Progenitor cell of endocrine pancreas (in vitro differentiated cells): Measurements from ENCODE around the gene MARCHF11. TPM values are rescaled to one million over a fixed set of nuclear protein-coding genes. Genes with fewer than 3 reads are reported as not detected.

Experiments used
- DNase-seq: peaks from one replicate; pipeline ENCODE4 v3.0.0; 2021; ENCODE audit warnings: low spot score; ENCODE audit not compliant: unreplicated experiment
- H3K27ac Mint-ChIP-seq: 2 replicates; pipeline ENCODE4 v1.8.0; 2021; ENCODE audit warnings: mild to moderate bottlenecking, moderate library complexity, mixed read lengths
- H3K27me3 Mint-ChIP-seq: 2 replicates; pipeline ENCODE4 v1.8.0; 2021; ENCODE audit warnings: mixed read lengths
- H3K36me3 Mint-ChIP-seq: 2 replicates; pipeline ENCODE4 v1.8.0; 2022; ENCODE audit warnings: mixed read lengths; ENCODE audit not compliant: insufficient read depth
- H3K4me1 Mint-ChIP-seq: 2 replicates; pipeline ENCODE4 v1.8.0; 2021; ENCODE audit warnings: low read depth, mixed read lengths
- H3K4me3 Mint-ChIP-seq: 2 replicates; pipeline ENCODE4 v1.8.0; 2021; ENCODE audit warnings: low read depth, mild to moderate bottlenecking, moderate library complexity, mixed read lengths
- H3K9me3 Mint-ChIP-seq: 2 replicates; pipeline ENCODE4 v1.8.0; 2021; ENCODE audit warnings: low read depth, mixed read lengths
- total RNA-seq: library from RNA; stranded (reverse); gene quantifications from 2 replicates; pipeline ENCODE4 v1.2.1, GENCODE V29; 2021
- TF ChIP-seq, protein P1 (sequence below): fragments of 200-600 bp; sonication (generic); IDR thresholded peaks from one replicate; pipeline ENCODE4 v1.5.0; 2021; ENCODE audit warnings: antibody characterized with exemption, mild to moderate bottlenecking; ENCODE audit not compliant: unreplicated experiment

MARCHF11 gene
- total RNA-seq, 1 donor from 2014 or later = not detected

DNA sequence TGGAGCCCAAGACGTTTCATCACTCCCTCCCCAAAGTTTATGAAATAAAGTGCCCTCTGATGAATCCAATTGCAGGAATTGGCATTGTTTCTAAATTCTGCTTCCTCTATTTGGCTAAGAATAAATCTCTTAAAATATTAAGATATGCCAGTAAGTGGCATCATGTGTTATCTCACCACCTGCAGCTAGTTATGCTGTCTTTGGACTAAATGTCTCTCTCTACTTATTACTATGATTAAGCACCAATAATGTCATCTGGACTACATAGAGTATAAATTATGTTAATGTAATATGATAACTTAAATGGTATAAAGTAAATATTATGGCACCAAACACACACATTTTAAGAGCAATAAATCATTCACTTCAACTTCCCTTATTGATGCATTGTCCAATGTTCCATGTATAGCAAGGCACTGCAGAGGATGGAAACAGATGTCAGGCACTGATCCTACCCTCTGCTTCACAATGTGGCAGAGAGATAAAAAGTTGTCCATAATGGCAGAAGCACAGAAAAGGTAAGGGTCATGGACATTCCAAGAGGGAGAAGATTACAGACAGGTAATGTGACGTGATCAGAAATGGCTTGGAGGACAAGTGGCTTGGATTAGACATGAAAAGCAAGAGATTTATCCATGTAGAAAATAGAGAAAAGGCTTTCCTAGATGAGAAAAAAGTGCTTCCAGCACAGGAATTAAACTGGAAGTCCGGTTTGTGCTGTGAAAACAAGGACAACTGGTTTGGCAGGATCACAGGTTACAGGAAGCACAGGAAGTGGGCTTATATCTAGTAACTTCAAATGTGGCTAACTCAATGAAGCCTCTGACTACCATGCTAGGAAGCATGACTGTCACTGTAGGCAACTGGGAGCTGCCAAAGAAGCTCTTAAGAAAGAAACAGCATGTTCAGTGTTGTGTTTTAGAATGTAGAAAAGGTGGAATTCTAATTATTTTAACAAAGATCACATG lies 26.7 kb downstream of the MARCHF11 start:
- peaks cover 3% of the 10 kb centered on the region for H3K4me1 Mint-ChIP-seq
- peaks cover 12% of the 10 kb centered on the region for H3K9me3 Mint-ChIP-seq
- no peaks in the 10 kb centered on the region for H3K27me3 Mint-ChIP-seq
- H3K4me3 Mint-ChIP-seq = no peak overlapping the region
- DNase-seq = no peak
- TF ChIP-seq, protein P1, sequence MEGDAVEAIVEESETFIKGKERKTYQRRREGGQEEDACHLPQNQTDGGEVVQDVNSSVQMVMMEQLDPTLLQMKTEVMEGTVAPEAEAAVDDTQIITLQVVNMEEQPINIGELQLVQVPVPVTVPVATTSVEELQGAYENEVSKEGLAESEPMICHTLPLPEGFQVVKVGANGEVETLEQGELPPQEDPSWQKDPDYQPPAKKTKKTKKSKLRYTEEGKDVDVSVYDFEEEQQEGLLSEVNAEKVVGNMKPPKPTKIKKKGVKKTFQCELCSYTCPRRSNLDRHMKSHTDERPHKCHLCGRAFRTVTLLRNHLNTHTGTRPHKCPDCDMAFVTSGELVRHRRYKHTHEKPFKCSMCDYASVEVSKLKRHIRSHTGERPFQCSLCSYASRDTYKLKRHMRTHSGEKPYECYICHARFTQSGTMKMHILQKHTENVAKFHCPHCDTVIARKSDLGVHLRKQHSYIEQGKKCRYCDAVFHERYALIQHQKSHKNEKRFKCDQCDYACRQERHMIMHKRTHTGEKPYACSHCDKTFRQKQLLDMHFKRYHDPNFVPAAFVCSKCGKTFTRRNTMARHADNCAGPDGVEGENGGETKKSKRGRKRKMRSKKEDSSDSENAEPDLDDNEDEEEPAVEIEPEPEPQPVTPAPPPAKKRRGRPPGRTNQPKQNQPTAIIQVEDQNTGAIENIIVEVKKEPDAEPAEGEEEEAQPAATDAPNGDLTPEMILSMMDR = no peak
- H3K27ac Mint-ChIP-seq = no peak overlapping the region
- H3K36me3 Mint-ChIP-seq = no peaks in the 10 kb centered on the region

DNA sequence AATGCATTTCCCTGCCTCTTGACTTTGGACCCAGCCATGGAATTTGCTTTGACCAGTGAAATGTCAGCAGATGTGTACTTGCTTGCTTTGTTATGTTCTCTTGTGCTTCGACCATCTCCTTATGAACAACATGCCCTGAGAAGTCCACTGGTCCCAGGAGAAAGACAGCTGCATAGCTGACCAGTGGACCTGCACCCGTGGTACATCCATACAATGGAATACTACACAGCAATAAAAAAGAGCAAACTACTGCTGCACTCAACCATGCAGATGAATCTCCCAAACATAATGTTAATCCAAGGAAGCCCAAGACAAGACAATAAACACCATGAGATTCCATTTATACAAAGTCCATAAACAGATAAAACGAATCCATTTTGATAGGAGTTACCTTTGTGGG lies 30.0 kb downstream of the MARCHF11 start:
- Mint-ChIP-seq H3K4me1 (peaks cover 3% of the 10 kb centered on the region), H3K4me3 (no peak overlapping the region), H3K36me3 (no peaks in the 10 kb centered on the region), H3K9me3 (peaks cover 6% of the 10 kb centered on the region), H3K27ac (no peak overlapping the region), H3K27me3 (no peaks in the 10 kb centered on the region)
- DNase-seq = no peak
- TF ChIP-seq, protein P1 = no peak

DNA sequence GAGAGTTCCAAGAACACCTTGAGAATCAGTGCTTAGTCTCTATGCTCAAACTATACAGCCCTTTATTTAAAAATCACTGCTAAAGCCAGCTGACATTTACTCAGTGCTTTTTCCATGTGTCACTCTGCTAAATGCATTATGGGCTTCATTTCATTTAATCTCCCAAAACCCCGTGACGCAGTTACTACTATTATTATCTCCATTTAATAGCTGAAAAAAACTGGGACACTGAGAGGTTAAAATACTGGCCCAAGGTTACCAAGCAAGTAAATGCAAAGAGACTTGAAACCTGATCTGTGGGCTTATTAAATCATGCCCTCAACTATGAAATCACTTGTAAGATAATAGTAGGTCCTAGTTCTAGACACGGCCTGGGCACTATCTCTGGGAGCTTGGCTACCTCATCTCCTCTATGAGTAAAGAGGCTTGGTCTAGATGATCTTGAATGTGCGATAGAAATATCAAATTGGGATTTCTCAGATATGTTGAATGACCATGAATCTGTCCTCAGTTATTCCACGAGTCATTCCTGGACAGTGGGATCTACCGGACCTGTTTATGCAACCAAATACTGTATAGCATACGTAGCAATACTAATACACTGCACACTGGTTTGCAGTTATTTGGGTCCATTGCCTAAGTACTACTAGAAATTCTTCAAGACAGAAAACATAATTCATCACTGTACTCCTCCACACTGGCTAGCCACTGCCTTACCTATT lies 32.3 kb downstream of the MARCHF11 start:
- Mint-ChIP-seq H3K4me3 (no peak overlapping the region), H3K27ac (no peak overlapping the region), H3K27me3 (no peaks in the 10 kb centered on the region), H3K4me1 (no peaks in the 10 kb centered on the region), H3K9me3 (peaks cover 6% of the 10 kb centered on the region), H3K36me3 (no peaks in the 10 kb centered on the region)
- TF ChIP-seq, protein P1 = no peak
- no peak for DNase-seq

DNA sequence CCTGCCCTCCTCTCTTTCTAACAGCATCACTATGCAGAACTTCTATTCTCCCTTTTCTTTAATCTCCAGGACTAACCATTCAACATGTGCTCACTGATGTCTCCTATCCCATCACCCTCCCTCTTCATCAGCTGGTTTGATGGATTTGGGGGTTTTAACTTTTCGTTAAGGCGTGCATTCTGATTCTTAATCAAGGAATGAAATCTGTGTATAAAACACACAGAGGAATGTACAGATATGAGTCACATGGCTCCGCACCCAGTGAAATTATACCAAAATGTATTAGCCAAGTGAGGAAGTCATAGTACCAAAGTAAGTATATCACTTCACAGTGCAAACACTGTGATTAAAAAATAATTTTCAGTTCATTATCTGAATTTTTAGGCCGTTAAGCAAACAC lies 35.2 kb downstream of the MARCHF11 start:
- Mint-ChIP-seq H3K4me1 (no peaks in the 10 kb centered on the region), H3K4me3 (no peak overlapping the region), H3K36me3 (no peaks in the 10 kb centered on the region), H3K27me3 (no peaks in the 10 kb centered on the region), H3K27ac (no peak overlapping the region), H3K9me3 (peaks cover under 1% of the 10 kb centered on the region)
- TF ChIP-seq, protein P1 = no peak
- no peak for DNase-seq

DNA sequence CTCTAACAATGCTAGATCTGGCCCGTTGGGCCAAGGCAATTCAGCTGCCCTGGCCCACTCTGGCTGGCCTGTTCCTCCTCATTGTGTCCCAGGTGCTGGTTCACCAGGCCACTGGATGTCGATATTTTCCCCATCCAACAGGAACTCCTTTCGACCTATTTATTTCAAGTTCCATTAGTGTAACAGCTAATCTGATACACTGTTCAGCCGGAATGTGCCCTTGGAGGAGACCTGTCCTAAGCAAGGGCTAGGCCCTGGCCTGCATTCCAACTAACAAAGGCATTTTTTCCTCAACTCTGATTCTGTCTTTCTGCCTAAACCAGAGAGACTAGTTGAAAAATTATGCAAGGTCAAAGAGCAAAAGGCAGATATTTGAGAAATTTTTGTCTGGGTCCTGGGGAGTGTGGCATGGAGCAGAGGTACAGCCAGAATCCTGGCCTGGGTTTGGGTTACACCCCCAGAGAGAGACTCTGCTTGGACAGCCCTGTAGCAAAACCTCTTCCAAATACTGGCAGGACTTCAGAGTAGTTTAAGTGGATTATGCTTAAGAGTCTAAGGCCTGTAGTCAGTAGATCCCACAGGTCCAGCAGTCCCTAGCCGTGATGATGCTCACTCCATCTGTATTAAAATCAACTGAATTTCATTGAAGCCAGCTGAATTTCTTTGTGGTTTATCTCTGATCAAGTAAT lies 36.1 kb downstream of the MARCHF11 start:
- TF ChIP-seq, protein P1 = no peak
- H3K4me1 Mint-ChIP-seq = no peaks in the 10 kb centered on the region
- H3K27ac Mint-ChIP-seq = no peak overlapping the region
- H3K4me3 Mint-ChIP-seq = no peak overlapping the region
- no peak for DNase-seq
- H3K36me3 Mint-ChIP-seq = no peaks in the 10 kb centered on the region
- no peaks in the 10 kb centered on the region for H3K27me3 Mint-ChIP-seq
- H3K9me3 Mint-ChIP-seq = peaks cover 3% of the 10 kb centered on the region
